Endodermal cell (in vitro differentiated cells): ENCODE measurements around the gene CSNK2A1. TPM values are rescaled to one million over a fixed set of nuclear protein-coding genes. Genes with fewer than 3 reads are reported as not detected.

Experiments
- DNase-seq: peaks from one replicate; pipeline ENCODE4 v3.0.0-alpha.2; 2017
- H3K27ac ChIP-seq: 2 replicates; pipeline ENCODE4 v1.5.1; 2013; ENCODE audit warnings: mild to moderate bottlenecking, low read depth, low read length, moderate library complexity
- H3K27me3 ChIP-seq: 2 replicates; pipeline ENCODE4 v1.6.1; 2013; ENCODE audit warnings: mild to moderate bottlenecking, low read length, moderate library complexity; ENCODE audit not compliant: insufficient read depth, control insufficient read depth, poor library complexity, severe bottlenecking
- H3K36me3 ChIP-seq: 2 replicates; pipeline ENCODE4 v1.7.0; 2013; ENCODE audit warnings: mild to moderate bottlenecking, low read length, moderate library complexity; ENCODE audit not compliant: control insufficient read depth, insufficient read depth
- H3K4me1 ChIP-seq: one replicate; pipeline ENCODE4 v1.7.0; 2013; ENCODE audit warnings: low read length; ENCODE audit not compliant: control insufficient read depth, insufficient read depth
- H3K4me3 ChIP-seq: 2 replicates; pipeline ENCODE4 v1.5.1; 2013; ENCODE audit warnings: mild to moderate bottlenecking, low read length, moderate library complexity
- H3K9ac ChIP-seq: 2 replicates; pipeline ENCODE4 v1.6.1; 2013; ENCODE audit warnings: mild to moderate bottlenecking, low read length, moderate library complexity; ENCODE audit not compliant: poor library complexity, severe bottlenecking; ENCODE audit errors: extremely low read depth
- H3K9me3 ChIP-seq: 2 replicates; pipeline ENCODE4 v1.6.1; 2013; ENCODE audit warnings: mild to moderate bottlenecking, low read length, moderate library complexity; ENCODE audit not compliant: control insufficient read depth
- H3K27ac Mint-ChIP-seq: 2 replicates; pipeline ENCODE4 v1.8.0; 2020; ENCODE audit warnings: mixed read lengths
- H3K27me3 Mint-ChIP-seq: 2 replicates; pipeline ENCODE4 v1.8.0; 2021; ENCODE audit warnings: mild to moderate bottlenecking, mixed read lengths; ENCODE audit not compliant: insufficient read depth
- H3K36me3 Mint-ChIP-seq: 2 replicates; pipeline ENCODE4 v1.8.0; 2020; ENCODE audit warnings: low read depth, mixed read lengths
- H3K4me1 Mint-ChIP-seq: 2 replicates; pipeline ENCODE4 v1.8.0; 2020; ENCODE audit warnings: mixed read lengths
- H3K4me3 Mint-ChIP-seq: 2 replicates; pipeline ENCODE4 v1.8.0; 2020; ENCODE audit warnings: mild to moderate bottlenecking, moderate library complexity, mixed read lengths
- H3K9me3 Mint-ChIP-seq: 2 replicates; pipeline ENCODE4 v1.8.0; 2020; ENCODE audit warnings: mild to moderate bottlenecking, mixed read lengths
- WGBS, 2 experiments: methylation state at CpG; one replicate each; pipeline versions ENCODE4 v1.1.5 to v1.1.7; 2013; ENCODE audit warnings: missing lambda C conversion rate in 2 of 2, mixed read lengths in 1 of 2; ENCODE audit not compliant: insufficient coverage in 1 of 2, insufficient read length in 1 of 2; 5-methylcytosine and 5-hydroxymethylcytosine counted together
- total RNA-seq, 2 donors: library from RNA; stranded (reverse); fragmentation: NEBNext Ultra II Directional in 1 of 2; extraction: Animal tissue kit (Norgen Biotek cat#: 25700) in 1 of 2; gene quantifications; 2 replicates in 1 of 2; 3 replicates in 1 of 2; pipeline ENCODE4 v1.2.1, GENCODE V29; 2021
- TF ChIP-seq, protein P1 (sequence below): fragments of 200-600 bp; sonication (generic); conservative IDR thresholded peaks from 2 replicates; pipeline ENCODE4 v1.5.0; 2021; ENCODE audit warnings: antibody characterized with exemption, mild to moderate bottlenecking

Gene CSNK2A1
- total RNA-seq, 2 donors from 2014 or later = 202 to 239 TPM

DNA sequence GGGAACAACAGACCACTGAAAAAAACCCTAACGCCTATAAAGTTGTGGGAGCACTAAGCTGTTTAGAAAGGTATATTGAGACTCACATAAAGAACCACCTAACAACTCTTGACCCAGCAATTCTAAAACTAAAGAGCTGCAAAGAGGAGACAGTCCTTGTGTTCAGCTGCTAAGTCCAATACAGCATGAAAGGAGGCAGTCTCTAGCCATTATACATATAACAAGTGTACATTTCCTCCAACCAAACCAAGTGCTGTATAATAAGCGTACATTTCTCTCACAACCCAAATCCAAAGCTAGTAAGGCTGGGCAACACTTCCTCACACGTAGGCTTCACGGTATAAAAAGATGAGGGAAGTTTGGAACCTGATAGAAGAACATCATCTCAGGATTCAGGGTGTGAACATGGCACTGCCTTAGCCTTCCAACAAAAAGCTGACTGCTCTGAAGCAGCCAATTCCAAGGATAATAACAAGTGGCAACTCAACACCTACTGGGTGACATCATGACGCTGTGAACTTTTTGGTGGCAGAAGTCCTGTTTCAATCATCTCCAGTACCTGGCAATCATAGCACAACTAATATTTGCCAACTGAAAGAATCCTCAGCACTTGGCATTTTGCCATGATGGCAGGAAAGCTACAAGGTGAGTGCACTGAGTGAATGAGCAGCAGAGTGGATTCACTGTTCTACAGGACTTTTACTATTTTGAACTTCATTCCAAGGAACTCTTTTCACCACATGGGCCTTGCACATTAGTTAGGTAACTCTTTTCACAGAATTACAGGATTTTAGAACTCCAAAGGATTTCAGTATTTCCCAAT lies 97.9 kb downstream of the CSNK2A1 start:
- Histone ChIP-seq H3K4me3 (no peak overlapping the region), H3K36me3 (peaks cover 64% of the 10 kb centered on the region), H3K27ac (no peak overlapping the region), H3K27me3 (no peaks in the 10 kb centered on the region), H3K9ac (no peak overlapping the region), H3K9me3 (no peaks in the 10 kb centered on the region), H3K4me1 (no peaks in the 10 kb centered on the region)
- H3K4me1 Mint-ChIP-seq = no peaks in the 10 kb centered on the region
- no peak overlapping the region for H3K4me3 Mint-ChIP-seq
- H3K27me3 Mint-ChIP-seq = no peaks in the 10 kb centered on the region
- WGBS, 2 experiments = 94 to 96% methylated on average over 3 to 5 of the region's 5 CpGs
- no peaks in the 10 kb centered on the region for H3K9me3 Mint-ChIP-seq
- H3K36me3 Mint-ChIP-seq = peaks cover 59% of the 10 kb centered on the region
- no peak for DNase-seq
- peak overlapping the region; percentile 35 for H3K27ac Mint-ChIP-seq
- TF ChIP-seq, protein P1, sequence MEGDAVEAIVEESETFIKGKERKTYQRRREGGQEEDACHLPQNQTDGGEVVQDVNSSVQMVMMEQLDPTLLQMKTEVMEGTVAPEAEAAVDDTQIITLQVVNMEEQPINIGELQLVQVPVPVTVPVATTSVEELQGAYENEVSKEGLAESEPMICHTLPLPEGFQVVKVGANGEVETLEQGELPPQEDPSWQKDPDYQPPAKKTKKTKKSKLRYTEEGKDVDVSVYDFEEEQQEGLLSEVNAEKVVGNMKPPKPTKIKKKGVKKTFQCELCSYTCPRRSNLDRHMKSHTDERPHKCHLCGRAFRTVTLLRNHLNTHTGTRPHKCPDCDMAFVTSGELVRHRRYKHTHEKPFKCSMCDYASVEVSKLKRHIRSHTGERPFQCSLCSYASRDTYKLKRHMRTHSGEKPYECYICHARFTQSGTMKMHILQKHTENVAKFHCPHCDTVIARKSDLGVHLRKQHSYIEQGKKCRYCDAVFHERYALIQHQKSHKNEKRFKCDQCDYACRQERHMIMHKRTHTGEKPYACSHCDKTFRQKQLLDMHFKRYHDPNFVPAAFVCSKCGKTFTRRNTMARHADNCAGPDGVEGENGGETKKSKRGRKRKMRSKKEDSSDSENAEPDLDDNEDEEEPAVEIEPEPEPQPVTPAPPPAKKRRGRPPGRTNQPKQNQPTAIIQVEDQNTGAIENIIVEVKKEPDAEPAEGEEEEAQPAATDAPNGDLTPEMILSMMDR = no peak

DNA sequence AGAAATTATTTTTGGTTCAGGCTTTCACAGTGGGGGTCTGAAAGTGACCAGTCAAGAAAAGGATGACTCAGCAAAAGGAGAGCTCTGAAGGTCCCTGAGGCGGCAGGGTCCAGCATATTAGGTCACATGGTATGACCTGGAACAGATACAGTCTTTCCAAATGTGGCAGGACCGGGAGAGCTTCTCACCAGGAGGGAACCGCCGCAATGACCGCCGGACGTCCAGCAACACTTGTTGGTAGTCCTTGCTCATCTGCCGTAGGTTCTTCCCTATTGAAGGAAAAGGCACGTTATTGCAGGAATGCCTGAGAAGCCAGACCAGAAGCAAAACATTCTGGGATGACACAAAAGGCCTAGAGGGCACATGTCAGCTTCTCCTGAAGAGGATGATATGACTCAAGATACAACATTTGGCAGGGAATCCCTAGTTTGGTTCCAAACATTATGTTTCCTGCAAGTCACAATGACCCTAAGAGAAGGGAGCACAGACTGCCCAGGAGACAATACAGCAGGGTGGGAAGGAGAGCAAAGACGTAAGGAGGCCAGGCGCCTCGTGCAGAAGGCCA lies 98.6 kb downstream of the CSNK2A1 start:
- Histone ChIP-seq H3K9ac (no peak overlapping the region), H3K27me3 (no peaks in the 10 kb centered on the region), H3K4me1 (no peaks in the 10 kb centered on the region), H3K27ac (no peak overlapping the region), H3K4me3 (no peak overlapping the region), H3K9me3 (no peaks in the 10 kb centered on the region), H3K36me3 (peaks cover 72% of the 10 kb centered on the region)
- H3K4me3 Mint-ChIP-seq = no peak overlapping the region
- H3K9me3 Mint-ChIP-seq = no peaks in the 10 kb centered on the region
- WGBS, 2 experiments = 95 to 96% methylated on average over 12 of the region's 12 CpGs
- H3K4me1 Mint-ChIP-seq = no peaks in the 10 kb centered on the region
- TF ChIP-seq, protein P1 = no peak
- peaks cover 65% of the 10 kb centered on the region for H3K36me3 Mint-ChIP-seq
- DNase-seq = no peak
- peak overlapping the region; percentile 55 for H3K27ac Mint-ChIP-seq
- H3K27me3 Mint-ChIP-seq = no peaks in the 10 kb centered on the region

DNA sequence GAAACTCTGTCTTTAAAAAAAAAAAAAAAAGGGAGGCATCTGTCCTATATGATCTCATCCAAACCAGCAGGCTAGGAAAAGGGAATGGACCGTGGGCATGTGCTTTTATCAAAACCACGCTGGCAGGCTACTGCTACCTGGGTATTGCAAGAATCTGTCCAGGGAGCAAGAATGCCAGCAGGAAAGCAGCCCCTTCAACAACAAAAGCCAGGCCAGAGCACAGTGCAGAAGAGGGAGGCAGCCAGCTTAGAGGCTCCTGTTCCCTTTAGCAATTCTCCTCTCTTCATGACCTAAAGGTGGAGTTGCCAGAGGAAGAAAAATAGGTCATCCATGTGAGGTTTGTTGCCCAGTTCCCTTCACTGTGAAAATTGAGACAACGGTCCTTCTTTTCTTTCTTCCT lies 99.5 kb downstream of the CSNK2A1 start:
- Histone ChIP-seq H3K9ac (no peak overlapping the region), H3K36me3 (peaks cover 74% of the 10 kb centered on the region), H3K27ac (no peak overlapping the region), H3K4me3 (no peak overlapping the region), H3K27me3 (no peaks in the 10 kb centered on the region), H3K4me1 (no peaks in the 10 kb centered on the region), H3K9me3 (no peaks in the 10 kb centered on the region)
- 96 to 100% methylated on average over 1 to 3 of the region's 3 CpGs for WGBS, 2 experiments
- no peaks in the 10 kb centered on the region for H3K4me1 Mint-ChIP-seq
- H3K4me3 Mint-ChIP-seq = no peak overlapping the region
- no peaks in the 10 kb centered on the region for H3K27me3 Mint-ChIP-seq
- no peaks in the 10 kb centered on the region for H3K9me3 Mint-ChIP-seq
- H3K27ac Mint-ChIP-seq = no peak overlapping the region
- H3K36me3 Mint-ChIP-seq = peaks cover 69% of the 10 kb centered on the region
- TF ChIP-seq, protein P1 = no peak
- no peak for DNase-seq
